Fibroblast of lung (primary cell): ENCODE results near the gene PACS2. TPM values are rescaled to one million over a fixed set of nuclear protein-coding genes. Genes with fewer than 3 reads are reported as not detected.

Experiments
- DNase-seq, 2 donors: peaks; one replicate each; pipeline versions ENCODE4 v3.0.0 to v3.0.0-alpha.2; 2010; ENCODE audit warnings: low read depth in 2 of 2
- H2AFZ ChIP-seq: 2 replicates; pipeline ENCODE4 v1.5.1; 2012; ENCODE audit warnings: low read length, control low read depth, inconsistent platforms
- H3K27ac ChIP-seq: 2 replicates; pipeline ENCODE4 v1.5.1; 2011; ENCODE audit warnings: low read length, control low read depth; ENCODE audit not compliant: insufficient read depth
- H3K27me3 ChIP-seq: 2 replicates; pipeline ENCODE4 v1.5.1; 2011; ENCODE audit warnings: mild to moderate bottlenecking, low read length; ENCODE audit not compliant: control insufficient read depth, insufficient read depth
- H3K36me3 ChIP-seq: 2 replicates; pipeline ENCODE4 v1.5.1; 2011; ENCODE audit warnings: low read length; ENCODE audit not compliant: control insufficient read depth, insufficient read depth
- H3K4me1 ChIP-seq: 2 replicates; pipeline ENCODE4 v1.5.1; 2011; ENCODE audit warnings: low read length; ENCODE audit not compliant: control insufficient read depth, insufficient read depth; ENCODE audit errors: extremely low read depth
- H3K4me2 ChIP-seq: 2 replicates; pipeline ENCODE4 v1.5.1; 2011; ENCODE audit warnings: low read length, control low read depth; ENCODE audit not compliant: insufficient read depth; ENCODE audit errors: extremely low read depth
- H3K4me3 ChIP-seq, 4 experiments: fragments of 200-600 bp in 1 of 4; sonication (generic) in 1 of 4; replicated peaks in 1 of 4; 2 replicates each; pipeline ENCODE4 v1.5.1; 2011 to 2016; ENCODE audit warnings: low read length in 4 of 4, low read depth in 3 of 4, mild to moderate bottlenecking in 3 of 4, control low read depth in 2 of 4, inconsistent platforms in 1 of 4, mixed read lengths in 1 of 4; ENCODE audit not compliant: insufficient read depth in 1 of 4; ENCODE audit errors: control extremely low read depth in 1 of 4
- H3K79me2 ChIP-seq: 2 replicates; pipeline ENCODE4 v1.5.1; 2012; ENCODE audit warnings: mild to moderate bottlenecking, low read length, inconsistent platforms; ENCODE audit not compliant: control insufficient read depth, insufficient read depth
- H3K9ac ChIP-seq: 2 replicates; pipeline ENCODE4 v1.5.1; 2011; ENCODE audit warnings: mild to moderate bottlenecking, low read length, control low read depth; ENCODE audit not compliant: insufficient read depth
- H3K9me3 ChIP-seq: 2 replicates; pipeline ENCODE4 v1.5.1; 2012; ENCODE audit warnings: low read depth, low read length; ENCODE audit not compliant: control insufficient read depth, insufficient read depth
- H4K20me1 ChIP-seq: 2 replicates; pipeline ENCODE4 v1.5.1; 2011; ENCODE audit warnings: low read length; ENCODE audit not compliant: control insufficient read depth, insufficient read depth; ENCODE audit errors: extremely low read depth
- CTCF ChIP-seq, 2 donors: IDR thresholded peaks in 1 of 2; conservative IDR thresholded peaks in 1 of 2; 1 replicate in 1 of 2; 2 replicates in 1 of 2; pipeline ENCODE4 v1.5.1; 2011 to 2012; ENCODE audit warnings: low read length in 2 of 2, control low read depth in 1 of 2, inconsistent platforms in 1 of 2, low read depth in 1 of 2, mild to moderate bottlenecking in 1 of 2
- EZH2 ChIP-seq: IDR thresholded peaks from 2 replicates; pipeline ENCODE4 v1.5.1; 2012; ENCODE audit warnings: low read length, control low read depth, mild to moderate bottlenecking; ENCODE audit errors: missing control alignments
- polyA plus RNA-seq, 2 donors: library from polyadenylated mRNA; depleted of rRNA in 1 of 2; stranded (reverse) in 1 of 2; unstranded in 1 of 2; fragments of >200 nt; gene quantifications; 2 replicates each; pipeline ENCODE4 v1.2.1, GENCODE V29; 2011 to 2012; ENCODE audit warnings: missing spikeins in 1 of 2
- total RNA-seq: library from RNA; depleted of rRNA; stranded (reverse); fragments of >200 nt; gene quantifications from 2 replicates; pipeline ENCODE4 v1.2.1, GENCODE V29; 2014

PACS2 gene
- total and polyA plus RNA-seq, 2 donors (not counting 1 experiment from before 2014, with no cell fraction given): 20.3 to 52.5 TPM

- no peaks in the 10 kb centered on the region for H3K9me3 ChIP-seq
- no peaks in the 10 kb centered on the region for H3K36me3 ChIP-seq
- no peaks in the 10 kb centered on the region for H3K27me3 ChIP-seq
- H4K20me1 ChIP-seq: no peaks in the 10 kb centered on the region
- no peak overlapping the region for H2AFZ ChIP-seq
- H3K4me2 ChIP-seq: no peak overlapping the region
- DNase-seq: no peak
- no peak overlapping the region for H3K27ac ChIP-seq
- no peak overlapping the region for H3K9ac ChIP-seq
- TF ChIP-seq EZH2: no peak
- TF ChIP-seq CTCF (conservative IDR thresholded peaks at IDR 0.05 in 1 of 2, IDR thresholded peaks at IDR 0.05 in 1 of 2; ENCODE audit: low read depth in 1 of 2, low read length in 2 of 2): no peak
- no peaks in the 10 kb centered on the region for H3K4me1 ChIP-seq
- H3K4me3 ChIP-seq: no peak overlapping the region
- H3K79me2 ChIP-seq: no peaks in the 10 kb centered on the region
Measured at GRCh38 chr14:105348169-105348944, 33.8 kb downstream of the PACS2 start.

DNA sequence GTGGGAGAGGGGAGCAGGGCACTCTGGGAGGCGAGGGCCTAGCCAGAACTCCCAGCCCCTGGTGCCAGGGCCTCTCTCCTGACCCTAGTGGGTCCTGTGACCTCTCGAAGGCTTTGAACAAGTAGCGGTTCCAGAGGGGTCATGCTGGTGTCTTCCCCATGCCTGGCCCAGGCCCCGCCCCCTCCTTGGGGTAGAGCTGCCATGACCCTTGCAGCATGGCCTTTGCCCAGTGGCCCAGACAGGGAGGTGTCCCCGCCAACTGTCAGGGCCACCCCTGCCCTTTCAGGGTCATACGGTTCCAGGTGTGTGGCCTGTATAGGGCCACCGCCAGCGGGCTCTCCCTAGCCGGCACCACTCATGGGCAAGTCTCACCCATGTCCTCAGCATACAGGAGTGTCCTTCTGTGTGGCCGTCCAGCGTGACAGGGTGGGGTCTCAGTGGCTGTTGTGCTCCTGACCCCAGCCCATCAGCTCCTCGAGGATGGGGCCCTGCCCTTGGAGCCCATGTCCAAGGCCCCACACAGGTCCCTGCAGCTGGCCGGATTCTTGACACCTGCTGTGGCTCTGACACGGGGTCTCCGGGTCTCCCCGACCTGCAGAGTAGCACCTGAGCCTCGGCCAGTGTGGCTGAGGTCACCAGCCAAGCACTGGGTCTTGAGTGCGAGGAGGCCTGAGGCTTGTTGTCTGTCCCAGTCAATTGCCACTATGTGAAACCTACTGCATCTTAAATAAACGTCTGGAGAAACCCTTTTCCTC is 34.6 kb downstream of the PACS2 start:
- H2AFZ ChIP-seq: no peak overlapping the region
- H3K9ac ChIP-seq: no peak overlapping the region
- DNase-seq: no peak
- H3K27ac ChIP-seq: no peak overlapping the region
- no peaks in the 10 kb centered on the region for H3K79me2 ChIP-seq
- H3K4me3 ChIP-seq: no peak overlapping the region
- TF ChIP-seq CTCF (conservative IDR thresholded peaks at IDR 0.05 in 1 of 2, IDR thresholded peaks at IDR 0.05 in 1 of 2; ENCODE audit: low read depth in 1 of 2, low read length in 2 of 2) (no peak), EZH2 (no peak)
- no peaks in the 10 kb centered on the region for H3K36me3 ChIP-seq
- no peaks in the 10 kb centered on the region for H3K4me1 ChIP-seq
- H3K4me2 ChIP-seq: no peak overlapping the region
- H3K9me3 ChIP-seq: no peaks in the 10 kb centered on the region
- no peaks in the 10 kb centered on the region for H3K27me3 ChIP-seq
- H4K20me1 ChIP-seq: no peaks in the 10 kb centered on the region

- no peaks in the 10 kb centered on the region for H3K36me3 ChIP-seq
- H2AFZ ChIP-seq: no peak overlapping the region
- no peak overlapping the region for H3K9ac ChIP-seq
- H3K4me2 ChIP-seq: no peak overlapping the region
- H3K9me3 ChIP-seq: no peaks in the 10 kb centered on the region
- no peaks in the 10 kb centered on the region for H3K79me2 ChIP-seq
- H3K4me3 ChIP-seq: no peak overlapping the region
- TF ChIP-seq EZH2 (no peak), CTCF (conservative IDR thresholded peaks at IDR 0.05 in 1 of 2, IDR thresholded peaks at IDR 0.05 in 1 of 2; ENCODE audit: low read depth in 1 of 2, low read length in 2 of 2) (no peak)
- H3K27ac ChIP-seq: no peak overlapping the region
- H3K27me3 ChIP-seq: no peaks in the 10 kb centered on the region
- no peaks in the 10 kb centered on the region for H4K20me1 ChIP-seq
- DNase-seq: no peak
- H3K4me1 ChIP-seq: no peaks in the 10 kb centered on the region
Measured at GRCh38 chr14:105349992-105350391, 35.4 kb downstream of the PACS2 start.
